GM18520 (cell line): Measurements from ENCODE around the gene EXOC1L.

Experiments used
- ATAC-seq: cut with Tn5 transposase; IDR thresholded peaks from one replicate; pipeline ENCODE4 v1.9.1; 2021; ENCODE audit not compliant: unreplicated experiment

EXOC1L gene

DNA sequence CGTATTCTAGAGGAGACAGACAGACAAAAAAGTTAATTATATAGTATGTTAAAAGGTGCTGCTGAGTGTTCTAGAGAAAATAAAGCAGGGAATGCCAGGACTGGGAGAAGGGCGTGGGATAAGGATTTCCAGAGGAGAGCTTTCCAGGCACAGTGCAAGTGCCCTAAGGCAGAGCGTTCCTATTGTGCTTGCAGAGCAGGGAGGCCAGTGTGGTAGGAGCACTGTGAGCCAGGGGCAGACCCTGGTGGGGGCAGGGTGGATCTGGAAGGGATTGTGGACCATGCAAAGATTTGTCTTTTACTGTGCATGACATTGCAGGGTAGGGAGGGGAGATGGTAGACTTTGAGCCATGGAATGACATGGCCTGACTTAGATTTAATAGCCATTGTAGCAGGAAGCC, 59.6 kb downstream of the EXOC1L start:
- ATAC-seq = no peak

DNA sequence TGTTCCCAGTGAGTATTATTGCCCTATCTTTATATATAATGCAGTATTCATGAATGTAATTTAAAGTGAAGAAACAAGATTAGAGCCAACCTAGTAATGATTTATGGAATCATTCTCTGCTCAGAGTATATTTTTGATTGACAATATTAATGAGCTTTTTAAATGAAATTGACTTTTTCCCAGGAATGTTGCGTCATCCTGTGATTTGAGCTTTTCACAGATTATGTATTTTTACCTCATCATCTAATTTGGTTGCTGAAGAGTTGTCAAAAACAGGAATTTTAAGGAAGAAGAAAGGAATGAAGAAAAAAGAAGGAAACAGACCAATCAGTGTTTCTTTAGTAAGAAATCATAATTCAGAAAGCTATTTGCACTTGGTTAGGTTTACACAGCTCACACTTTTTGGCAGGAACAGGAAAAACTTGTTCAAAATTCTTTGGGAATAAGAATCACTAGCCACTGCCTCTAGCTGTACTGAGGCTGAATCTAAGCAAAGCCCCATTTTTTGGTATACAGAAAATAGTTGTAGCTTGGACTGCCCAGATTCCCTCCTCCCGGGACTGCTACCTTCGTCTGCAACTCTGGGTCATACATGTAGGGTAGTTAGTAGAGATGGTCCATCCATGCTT, 61.2 kb downstream of the EXOC1L start:
- ATAC-seq = no peak

DNA sequence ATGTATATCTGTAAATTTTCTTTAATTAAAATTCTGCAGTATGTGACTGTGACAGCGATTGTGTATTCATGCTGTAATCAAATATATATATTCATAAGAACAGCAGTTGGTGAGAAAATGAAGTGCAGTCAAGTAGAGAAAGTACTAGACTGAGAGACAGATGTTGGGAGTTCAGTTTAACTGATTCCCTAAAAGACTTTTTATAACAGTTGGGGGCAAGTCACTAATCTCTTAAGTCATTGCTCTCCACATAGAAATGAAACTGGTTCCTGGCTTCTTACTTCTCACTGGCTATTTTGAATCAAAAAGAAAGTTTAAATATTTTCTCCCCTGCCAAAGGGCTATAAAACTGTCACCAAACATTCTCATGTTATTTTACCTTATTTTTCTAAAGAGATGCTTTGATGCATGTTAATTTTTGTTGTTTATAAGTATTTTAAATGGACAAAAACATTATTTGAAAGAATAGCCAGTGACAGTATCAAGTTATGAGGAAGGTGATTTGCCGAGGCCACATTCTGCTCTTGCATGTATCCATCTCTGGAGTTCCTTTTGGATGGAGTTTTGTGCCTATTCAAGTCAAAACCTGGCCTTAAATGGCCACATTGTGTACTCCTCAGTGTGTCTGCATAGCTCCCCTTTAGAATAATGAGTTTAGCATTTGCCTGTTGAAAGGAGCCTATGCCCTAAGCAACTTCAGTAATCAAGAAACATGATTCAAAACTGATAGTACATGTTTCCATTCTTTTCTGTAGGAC, 64.7 kb downstream of the EXOC1L start:
- ATAC-seq = no peak

DNA sequence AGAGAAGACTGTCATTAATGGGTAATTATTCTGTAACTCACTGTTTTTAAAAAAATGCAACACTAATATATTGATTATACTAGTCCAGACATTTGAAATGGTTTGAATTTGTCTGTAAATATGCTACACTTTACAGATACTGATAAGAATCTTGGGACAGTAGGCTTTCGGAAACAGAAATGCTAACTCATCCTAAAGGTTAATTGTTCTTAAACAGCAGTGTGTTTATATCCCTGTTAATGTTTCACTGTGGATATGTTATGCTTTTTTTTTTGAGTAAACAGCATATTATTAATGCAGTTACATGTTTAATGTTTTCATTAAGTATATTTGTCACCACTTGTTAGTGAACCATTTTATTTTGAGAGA, 65.2 kb downstream of the EXOC1L start:
- no peak for ATAC-seq
